Measurements from ENCODE around the gene PAK6.

PAK6 gene

DNA sequence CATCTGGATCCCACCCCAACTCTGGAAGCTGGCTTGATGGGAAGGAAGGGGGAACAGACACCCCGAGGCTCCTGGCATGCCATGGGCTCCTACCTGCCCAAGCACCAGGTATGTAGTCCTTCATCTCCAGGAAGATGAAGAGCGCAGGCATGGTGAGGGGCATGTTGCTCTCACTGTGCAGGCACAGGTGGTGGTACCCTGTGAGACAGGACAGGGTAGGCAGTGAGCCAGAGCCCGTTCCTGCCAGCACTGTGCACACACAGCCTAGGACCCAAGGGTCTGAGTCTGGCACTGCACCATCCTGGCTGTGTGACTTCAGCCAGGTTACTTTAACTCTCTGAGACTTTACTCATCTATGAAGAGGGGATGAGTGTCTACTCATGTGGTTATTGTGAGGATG is 53.4 kb downstream of the PAK6 start:
- DNase-seq (ENCODE audit: low read depth in 2 of 2) = no peak

- DNase-seq (ENCODE audit: low read depth in 2 of 2) = no peak
Measured at GRCh38 chr15:40293006-40293405, 54.1 kb downstream of the PAK6 start.

- DNase-seq (ENCODE audit: low read depth in 2 of 2) = no peak
Measured at GRCh38 chr15:40293905-40294895, 55.3 kb downstream of the PAK6 start.

DNA sequence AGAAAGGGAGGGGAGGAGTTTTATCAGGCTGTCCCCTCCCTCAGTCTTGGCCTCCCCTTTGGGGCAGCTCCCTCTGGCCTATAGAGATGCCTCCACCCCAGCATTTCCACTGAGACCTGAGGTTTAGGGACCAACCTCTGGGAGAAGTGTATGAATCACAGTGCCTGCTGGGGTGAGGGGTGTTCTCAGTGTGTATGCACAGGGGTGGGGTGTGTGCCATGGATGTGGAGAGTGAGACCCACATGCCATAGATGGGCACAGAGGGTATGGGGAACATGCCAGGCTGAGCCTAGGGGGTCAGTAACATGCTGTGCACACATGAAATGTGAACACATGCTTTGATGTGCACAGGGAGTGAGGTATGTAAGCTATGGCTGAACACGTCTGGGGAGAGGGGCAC is 56.4 kb downstream of the PAK6 start:
- no peak for DNase-seq (ENCODE audit: low read depth in 2 of 2)

GRCh38 chr15:40295877-40296560 is 57.2 kb downstream of the PAK6 start:
- DNase-seq (ENCODE audit: low read depth in 2 of 2) = no peak

DNA sequence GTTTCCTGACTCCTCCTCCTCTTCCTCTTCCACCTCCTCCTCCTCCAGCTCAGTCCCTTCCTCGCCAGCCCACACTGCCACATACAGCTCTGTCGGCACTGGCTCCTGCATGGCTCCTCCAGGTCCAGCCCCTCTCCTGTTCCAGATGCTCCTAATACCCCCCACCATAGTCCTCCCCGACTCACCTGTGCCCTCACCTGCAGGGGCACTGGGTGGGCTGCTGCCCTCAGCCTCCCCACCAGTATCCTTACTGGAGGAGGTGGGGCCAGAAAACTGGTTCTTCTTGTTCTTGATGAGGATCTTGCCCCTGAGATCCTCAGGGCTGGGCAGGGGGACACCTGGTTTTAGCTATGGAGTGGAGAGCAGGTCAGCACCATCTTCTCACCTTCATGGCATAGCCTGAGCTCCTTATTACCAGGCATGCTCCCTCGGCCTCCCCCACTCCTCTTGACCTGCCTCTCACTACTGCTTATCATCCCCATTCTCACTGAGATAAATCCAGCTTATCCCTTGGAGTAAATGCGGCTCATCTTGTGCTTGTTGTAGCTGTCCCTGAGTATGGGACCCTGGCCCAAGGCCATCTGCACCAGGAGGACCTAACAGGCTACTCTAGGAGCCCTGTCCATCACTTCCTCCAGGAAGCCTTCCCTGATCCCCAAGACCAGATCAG is 57.8 kb downstream of the PAK6 start:
- DNase-seq (ENCODE audit: low read depth in 2 of 2) = no peak

GRCh38 chr15:40297356-40297755 is 58.5 kb downstream of the PAK6 start:
- no peak for DNase-seq (ENCODE audit: low read depth in 2 of 2)

DNA sequence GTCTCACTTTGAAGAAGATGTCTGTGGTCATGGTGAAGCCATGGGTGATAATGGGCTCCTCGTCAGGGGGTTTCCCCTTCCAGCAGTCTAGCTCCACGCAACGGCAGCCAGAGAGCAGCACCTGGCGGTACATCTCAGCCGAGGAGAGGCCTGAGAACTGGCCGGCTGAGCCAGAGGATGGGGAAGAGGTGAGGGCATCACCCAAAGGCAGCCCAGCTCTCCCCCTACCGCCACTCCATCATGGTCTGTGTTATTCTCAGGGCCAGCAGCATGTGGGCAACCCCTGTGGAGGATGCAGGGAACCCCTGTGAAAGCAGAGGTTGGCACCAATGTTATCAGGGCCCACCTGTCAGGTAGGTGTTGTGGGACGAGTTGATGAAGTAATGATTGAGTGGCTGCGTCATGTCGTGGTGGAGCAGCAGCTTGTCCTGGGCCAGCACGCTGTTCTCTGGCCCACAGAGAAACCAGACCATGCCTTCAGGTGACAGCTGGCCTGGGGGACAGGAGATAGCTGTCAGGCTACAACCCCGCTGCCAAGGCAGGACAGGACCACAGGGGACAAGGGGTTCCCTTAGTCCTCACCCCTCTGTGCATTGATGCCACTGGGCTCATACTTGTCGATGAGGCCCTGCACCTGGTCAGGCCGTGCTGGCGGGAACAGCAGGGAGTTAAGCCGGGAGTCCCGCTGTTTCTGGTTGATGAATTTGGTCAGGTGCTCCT is 59.5 kb downstream of the PAK6 start:
- no peak for DNase-seq (ENCODE audit: low read depth in 2 of 2)

GRCh38 chr15:40300367-40300766 is 61.5 kb downstream of the PAK6 start:
- no peak for DNase-seq (ENCODE audit: low read depth in 2 of 2)

GRCh38 chr15:40300771-40301170 is 61.9 kb downstream of the PAK6 start:
- DNase-seq (ENCODE audit: low read depth in 2 of 2) = no peak

DNA sequence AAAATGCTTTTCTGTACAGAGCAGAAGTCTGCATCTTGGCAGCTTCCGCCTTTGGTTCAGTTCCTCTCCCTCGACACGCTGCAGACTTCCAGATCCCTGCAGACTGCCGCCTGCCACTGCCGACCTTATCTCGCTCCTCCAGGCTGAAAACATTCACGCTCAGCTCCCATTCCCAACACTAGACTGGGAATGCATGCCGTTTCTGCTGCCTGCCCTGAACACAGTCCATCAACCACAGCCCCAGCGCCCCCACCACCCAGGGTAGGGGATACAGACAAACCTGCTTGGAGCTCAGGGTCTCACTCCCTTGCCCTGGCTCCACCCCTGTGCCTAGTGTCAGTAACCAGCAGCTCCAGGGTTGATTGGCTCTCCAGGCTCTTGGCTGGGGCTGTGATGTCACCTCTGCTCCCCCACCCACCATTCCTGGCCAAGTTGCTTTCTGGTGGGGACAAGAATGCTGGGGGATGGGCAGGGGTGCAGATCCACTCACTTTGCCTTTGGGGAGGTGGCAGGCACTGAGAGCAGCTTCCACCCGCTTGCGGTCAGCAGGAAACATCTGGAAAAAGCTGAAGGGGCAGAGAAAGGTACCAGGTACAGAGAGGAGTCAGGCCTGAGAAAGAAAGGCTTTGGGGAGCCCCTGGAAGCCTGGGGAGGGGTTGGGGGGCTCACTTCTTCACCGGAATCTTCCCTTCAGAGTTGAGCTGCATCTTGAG is 62.8 kb downstream of the PAK6 start:
- no peak for DNase-seq (ENCODE audit: low read depth in 2 of 2)

- DNase-seq (ENCODE audit: low read depth in 2 of 2) = no peak
Measured at GRCh38 chr15:40302288-40302886, 63.5 kb downstream of the PAK6 start.

- DNase-seq (ENCODE audit: low read depth in 2 of 2) = no peak
Measured at GRCh38 chr15:40302981-40303380, 64.1 kb downstream of the PAK6 start.

DNA sequence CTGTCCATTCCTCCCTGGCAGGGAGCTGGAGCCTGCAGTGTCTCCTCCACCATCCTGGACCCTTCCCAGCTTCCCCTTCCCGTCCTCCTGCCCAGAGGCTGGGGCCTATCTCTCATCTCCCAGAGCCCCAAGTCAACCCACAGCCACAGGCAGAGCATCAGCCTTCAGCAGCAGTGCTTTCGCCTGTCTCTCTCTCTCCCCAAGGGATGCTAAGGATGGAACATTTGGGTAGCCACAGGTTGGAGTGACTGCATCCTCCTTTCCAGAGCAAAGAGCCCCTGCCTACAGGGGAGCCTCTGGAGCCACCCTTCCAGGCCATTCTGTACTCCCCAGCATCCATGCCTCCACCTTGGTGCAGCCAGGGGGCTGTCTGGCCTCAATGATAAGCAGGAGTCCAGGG is 64.7 kb downstream of the PAK6 start:
- DNase-seq (ENCODE audit: low read depth in 2 of 2) = no peak

- no peak for DNase-seq (ENCODE audit: low read depth in 2 of 2)
Measured at GRCh38 chr15:40305281-40305680, 66.4 kb downstream of the PAK6 start.

DNA sequence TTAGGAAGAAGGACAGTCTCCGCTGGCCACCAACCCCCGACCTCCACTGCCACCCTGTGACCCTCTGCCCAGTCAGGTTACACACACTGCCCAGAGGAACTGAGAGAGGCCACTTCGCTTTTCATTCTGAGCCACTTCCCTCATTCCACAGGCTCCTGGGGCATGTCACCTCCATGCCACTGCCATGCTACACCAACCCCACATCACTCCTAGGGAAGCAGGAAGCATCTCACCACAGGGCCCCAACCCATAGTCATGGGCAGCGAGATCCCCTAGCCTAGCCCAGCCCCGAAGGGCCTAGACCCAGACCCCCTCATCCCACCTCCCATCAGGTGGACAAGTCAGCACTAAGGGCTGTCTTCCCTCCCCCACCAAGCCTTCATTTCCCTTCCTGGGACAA is 67.5 kb downstream of the PAK6 start:
- no peak for DNase-seq (ENCODE audit: low read depth in 2 of 2)

DNA sequence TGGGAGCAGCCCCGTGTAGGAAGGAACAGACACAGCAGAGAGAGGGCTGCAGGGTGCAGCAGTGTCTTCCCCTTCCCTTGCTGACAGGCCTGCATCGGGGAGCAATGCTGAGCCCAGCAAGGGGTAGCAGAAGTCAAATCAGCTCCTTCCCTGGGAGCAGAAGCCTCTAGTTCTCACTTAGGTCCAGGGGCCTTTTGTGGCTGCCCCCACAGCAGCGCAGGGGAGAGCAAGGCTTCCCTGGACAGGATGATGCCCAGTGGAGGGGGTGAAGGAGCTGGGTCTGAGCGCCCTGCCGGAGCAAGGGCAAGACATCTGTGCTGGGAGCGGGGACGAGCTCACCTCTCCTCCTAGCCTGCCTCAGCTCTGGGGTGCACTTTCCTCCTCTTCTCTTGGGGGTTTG is 68.0 kb downstream of the PAK6 start:
- no peak for DNase-seq (ENCODE audit: low read depth in 2 of 2)

GRCh38 chr15:40307421-40308211 is 68.8 kb downstream of the PAK6 start, which contains the start of gene PLCB2:
Gene PLCB2, minus strand, starts transcription at chr15:40307935. Its CDS starts 263 bp downstream, at chr15:40307672.
- no peak for DNase-seq (ENCODE audit: low read depth in 2 of 2)

- DNase-seq (ENCODE audit: low read depth in 2 of 2) = no peak
Measured at GRCh38 chr15:40309344-40309862, 70.5 kb downstream of the PAK6 start.

Data from fibroblast of skin of left biceps (primary cell).